GM23338 (cell line): Measurements from ENCODE around the gene SYCP3. TPM values are rescaled to one million over a fixed set of nuclear protein-coding genes. Genes with fewer than 3 reads are reported as not detected.

Experiments
- ATAC-seq: fragments of 200-7000 bp; cut with Tn5 transposase; 3 replicates; pipeline ENCODE4 v1.9.1; 2020
- DNase-seq: peaks from one replicate; pipeline ENCODE4 v3.0.0-alpha.2; 2015; ENCODE audit warnings: low spot score
- H2AFZ ChIP-seq: fragments of 200-600 bp; sonication (generic); 2 replicates; pipeline ENCODE4 v1.8.0; 2016; ENCODE audit warnings: antibody characterized with exemption, mild to moderate bottlenecking, moderate library complexity
- H3F3A ChIP-seq: fragments of 200-600 bp; sonication (generic); replicated peaks from 2 replicates; pipeline ENCODE4 v1.8.0; 2017; ENCODE audit warnings: antibody characterized with exemption, mixed run types, low read depth
- H3K27ac ChIP-seq: fragments of 200-600 bp; sonication (generic); 2 replicates; pipeline ENCODE4 v1.6.1; 2016; ENCODE audit warnings: low read depth
- H3K27me3 ChIP-seq: fragments of 200-600 bp; sonication (generic); 2 replicates; pipeline ENCODE4 v1.8.0; 2016; ENCODE audit warnings: mild to moderate bottlenecking, mixed run types, moderate library complexity; ENCODE audit not compliant: insufficient read depth
- H3K36me3 ChIP-seq: fragments of 200-600 bp; sonication (generic); 2 replicates; pipeline ENCODE4 v1.8.0; 2016; ENCODE audit warnings: mild to moderate bottlenecking; ENCODE audit not compliant: insufficient read depth
- H3K4me1 ChIP-seq: fragments of 200-600 bp; sonication (generic); 2 replicates; pipeline ENCODE4 v1.8.0; 2016; ENCODE audit warnings: mild to moderate bottlenecking, moderate library complexity; ENCODE audit not compliant: insufficient read depth
- H3K4me2 ChIP-seq: fragments of 200-600 bp; sonication (generic); 2 replicates; pipeline ENCODE4 v1.7.1; 2017; ENCODE audit warnings: mixed run types
- H3K4me3 ChIP-seq: fragments of 200-600 bp; sonication (generic); 2 replicates; pipeline ENCODE4 v1.6.1; 2016; ENCODE audit warnings: mixed run types
- H3K79me2 ChIP-seq: fragments of 200-600 bp; sonication (generic); replicated peaks from 2 replicates; pipeline ENCODE4 v1.8.0; 2017; ENCODE audit warnings: mild to moderate bottlenecking; ENCODE audit not compliant: insufficient read depth
- H3K9me2 ChIP-seq: fragments of 200-600 bp; sonication (generic); 2 replicates; pipeline ENCODE4 v1.8.0; 2017; ENCODE audit not compliant: insufficient read depth
- H4K20me1 ChIP-seq: fragments of 200-600 bp; sonication (generic); replicated peaks from 2 replicates; pipeline ENCODE4 v1.8.0; 2017; ENCODE audit warnings: mild to moderate bottlenecking; ENCODE audit not compliant: insufficient read depth
- H3K27ac Mint-ChIP-seq: 2 replicates; pipeline ENCODE4 v1.8.0; 2020; ENCODE audit warnings: inconsistent platforms, mild to moderate bottlenecking, moderate library complexity, mixed read lengths
- H3K27me3 Mint-ChIP-seq: 3 replicates; pipeline ENCODE4 v1.8.0; 2022; ENCODE audit warnings: low read depth, mild to moderate bottlenecking, moderate library complexity, mixed read lengths, inconsistent platforms; ENCODE audit not compliant: insufficient read depth, poor library complexity
- H3K36me3 Mint-ChIP-seq: 3 replicates; pipeline ENCODE4 v1.8.0; 2021; ENCODE audit warnings: low read depth, mild to moderate bottlenecking, inconsistent platforms, moderate library complexity, mixed read lengths
- H3K4me1 Mint-ChIP-seq: 3 replicates; pipeline ENCODE4 v1.8.0; 2020; ENCODE audit warnings: mild to moderate bottlenecking, inconsistent platforms, mixed read lengths
- H3K4me3 Mint-ChIP-seq: 3 replicates; pipeline ENCODE4 v1.8.0; 2021; ENCODE audit warnings: moderate library complexity, mild to moderate bottlenecking, inconsistent platforms, mixed read lengths
- H3K9me3 Mint-ChIP-seq: 3 replicates; pipeline ENCODE4 v1.8.0; 2020; ENCODE audit warnings: moderate library complexity, mild to moderate bottlenecking, inconsistent platforms, mixed read lengths
- CREB1 ChIP-seq: fragments of 250-450 bp; sonication (Bioruptor Pico); IDR thresholded peaks from 2 replicates; pipeline ENCODE4 v1.5.0; 2020; ENCODE audit warnings: low read depth, mild to moderate bottlenecking, moderate library complexity
- EZH2 ChIP-seq: fragments of 200-600 bp; sonication (generic); IDR thresholded peaks from one replicate; pipeline ENCODE4 v1.8.0; 2017; ENCODE audit warnings: antibody characterized with exemption, mild to moderate bottlenecking, low read depth; ENCODE audit not compliant: unreplicated experiment
- EZH2phosphoT487 ChIP-seq: fragments of 200-600 bp; sonication (generic); IDR thresholded peaks from one replicate; pipeline ENCODE4 v1.8.1; 2018; ENCODE audit warnings: antibody characterized with exemption; ENCODE audit not compliant: unreplicated experiment
- JUNB ChIP-seq: IDR thresholded peaks from one replicate; pipeline ENCODE4 v1.6.1; 2016; ENCODE audit warnings: antibody characterized with exemption; ENCODE audit not compliant: unreplicated experiment
- NANOG ChIP-seq: IDR thresholded peaks from 2 replicates; pipeline ENCODE4 v1.6.1; 2016; ENCODE audit warnings: antibody characterized with exemption, borderline replicate concordance
- POLR2AphosphoS5 ChIP-seq: IDR thresholded peaks from 2 replicates; pipeline ENCODE4 v1.6.1; 2016; ENCODE audit warnings: antibody characterized with exemption, low read depth
- STAT1 ChIP-seq: IDR thresholded peaks from one replicate; pipeline ENCODE4 v1.6.1; 2016; ENCODE audit warnings: antibody characterized with exemption; ENCODE audit not compliant: unreplicated experiment
- ZNF114 ChIP-seq: fragments of 250-450 bp; sonication (Bioruptor Pico); IDR thresholded peaks from 2 replicates; pipeline ENCODE4 v1.5.0; 2020; ENCODE audit warnings: mild to moderate bottlenecking, moderate library complexity
- ZNF331 ChIP-seq: fragments of 250-450 bp; sonication (Bioruptor Pico); IDR thresholded peaks from 2 replicates; pipeline ENCODE4 v1.5.0; 2020; ENCODE audit warnings: low read depth, mild to moderate bottlenecking, moderate library complexity
- polyA plus RNA-seq: library from polyadenylated mRNA; unstranded; fragments of >200 nt; fragmentation: Nextera tagmentation; extraction: Ambion mirVana; gene quantifications from 2 replicates; pipeline ENCODE4 v1.2.1, GENCODE V29; 2016
- total RNA-seq: library from RNA; depleted of rRNA; stranded (reverse); fragments of >200 nt; shearing (Covaris generic); gene quantifications from 2 replicates; pipeline ENCODE4 v1.2.3, GENCODE V29; 2014
- TF ChIP-seq, protein P1 (sequence below): fragments of 250-450 bp; sonication (Bioruptor Pico); IDR thresholded peaks from 2 replicates; pipeline ENCODE4 v1.5.0; 2020; ENCODE audit warnings: mild to moderate bottlenecking, moderate library complexity
- TF ChIP-seq, protein P2 (sequence below): IDR thresholded peaks from one replicate; pipeline ENCODE4 v1.6.1; 2018; ENCODE audit warnings: antibody characterized with exemption; ENCODE audit not compliant: unreplicated experiment
- TF ChIP-seq, protein P3 (sequence below), 2 experiments: fragments of 200-600 bp in 1 of 2; sonication (generic) in 1 of 2; conservative IDR thresholded peaks; 2 replicates each; pipeline versions ENCODE4 v1.5.1 to v1.6.1; 2016 to 2017; ENCODE audit warnings: antibody characterized with exemption in 2 of 2, low read depth in 2 of 2, mild to moderate bottlenecking in 2 of 2, moderate library complexity in 1 of 2
- TF ChIP-seq, protein P4 (sequence below): IDR thresholded peaks from 2 replicates; pipeline ENCODE4 v1.6.1; 2016; ENCODE audit warnings: antibody characterized with exemption

Gene SYCP3
- total and polyA plus RNA-seq, 2 experiments from 2014 or later, result 0.07 to 1.5 TPM

DNA sequence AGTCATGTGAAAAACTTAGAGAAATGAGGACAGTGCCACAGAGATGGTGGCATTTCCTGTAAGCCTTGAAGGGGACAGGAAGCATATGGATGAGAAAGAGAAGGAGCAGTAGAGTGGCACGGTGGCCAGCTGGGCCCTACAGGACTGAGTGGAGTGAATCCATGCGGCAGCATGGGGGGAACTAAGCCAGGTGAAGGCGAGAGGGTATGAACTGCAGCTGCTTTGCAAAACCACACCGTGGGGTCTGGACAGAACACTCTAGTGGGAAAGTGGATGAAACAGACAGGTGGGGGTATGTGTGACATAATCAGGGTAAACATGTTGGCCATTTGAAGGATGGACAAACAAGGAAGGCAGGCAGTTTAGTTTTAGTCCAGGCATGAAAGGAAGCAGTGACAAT is 10.4 kb upstream of the SYCP3 start (continued):
- TF ChIP-seq, protein P1, sequence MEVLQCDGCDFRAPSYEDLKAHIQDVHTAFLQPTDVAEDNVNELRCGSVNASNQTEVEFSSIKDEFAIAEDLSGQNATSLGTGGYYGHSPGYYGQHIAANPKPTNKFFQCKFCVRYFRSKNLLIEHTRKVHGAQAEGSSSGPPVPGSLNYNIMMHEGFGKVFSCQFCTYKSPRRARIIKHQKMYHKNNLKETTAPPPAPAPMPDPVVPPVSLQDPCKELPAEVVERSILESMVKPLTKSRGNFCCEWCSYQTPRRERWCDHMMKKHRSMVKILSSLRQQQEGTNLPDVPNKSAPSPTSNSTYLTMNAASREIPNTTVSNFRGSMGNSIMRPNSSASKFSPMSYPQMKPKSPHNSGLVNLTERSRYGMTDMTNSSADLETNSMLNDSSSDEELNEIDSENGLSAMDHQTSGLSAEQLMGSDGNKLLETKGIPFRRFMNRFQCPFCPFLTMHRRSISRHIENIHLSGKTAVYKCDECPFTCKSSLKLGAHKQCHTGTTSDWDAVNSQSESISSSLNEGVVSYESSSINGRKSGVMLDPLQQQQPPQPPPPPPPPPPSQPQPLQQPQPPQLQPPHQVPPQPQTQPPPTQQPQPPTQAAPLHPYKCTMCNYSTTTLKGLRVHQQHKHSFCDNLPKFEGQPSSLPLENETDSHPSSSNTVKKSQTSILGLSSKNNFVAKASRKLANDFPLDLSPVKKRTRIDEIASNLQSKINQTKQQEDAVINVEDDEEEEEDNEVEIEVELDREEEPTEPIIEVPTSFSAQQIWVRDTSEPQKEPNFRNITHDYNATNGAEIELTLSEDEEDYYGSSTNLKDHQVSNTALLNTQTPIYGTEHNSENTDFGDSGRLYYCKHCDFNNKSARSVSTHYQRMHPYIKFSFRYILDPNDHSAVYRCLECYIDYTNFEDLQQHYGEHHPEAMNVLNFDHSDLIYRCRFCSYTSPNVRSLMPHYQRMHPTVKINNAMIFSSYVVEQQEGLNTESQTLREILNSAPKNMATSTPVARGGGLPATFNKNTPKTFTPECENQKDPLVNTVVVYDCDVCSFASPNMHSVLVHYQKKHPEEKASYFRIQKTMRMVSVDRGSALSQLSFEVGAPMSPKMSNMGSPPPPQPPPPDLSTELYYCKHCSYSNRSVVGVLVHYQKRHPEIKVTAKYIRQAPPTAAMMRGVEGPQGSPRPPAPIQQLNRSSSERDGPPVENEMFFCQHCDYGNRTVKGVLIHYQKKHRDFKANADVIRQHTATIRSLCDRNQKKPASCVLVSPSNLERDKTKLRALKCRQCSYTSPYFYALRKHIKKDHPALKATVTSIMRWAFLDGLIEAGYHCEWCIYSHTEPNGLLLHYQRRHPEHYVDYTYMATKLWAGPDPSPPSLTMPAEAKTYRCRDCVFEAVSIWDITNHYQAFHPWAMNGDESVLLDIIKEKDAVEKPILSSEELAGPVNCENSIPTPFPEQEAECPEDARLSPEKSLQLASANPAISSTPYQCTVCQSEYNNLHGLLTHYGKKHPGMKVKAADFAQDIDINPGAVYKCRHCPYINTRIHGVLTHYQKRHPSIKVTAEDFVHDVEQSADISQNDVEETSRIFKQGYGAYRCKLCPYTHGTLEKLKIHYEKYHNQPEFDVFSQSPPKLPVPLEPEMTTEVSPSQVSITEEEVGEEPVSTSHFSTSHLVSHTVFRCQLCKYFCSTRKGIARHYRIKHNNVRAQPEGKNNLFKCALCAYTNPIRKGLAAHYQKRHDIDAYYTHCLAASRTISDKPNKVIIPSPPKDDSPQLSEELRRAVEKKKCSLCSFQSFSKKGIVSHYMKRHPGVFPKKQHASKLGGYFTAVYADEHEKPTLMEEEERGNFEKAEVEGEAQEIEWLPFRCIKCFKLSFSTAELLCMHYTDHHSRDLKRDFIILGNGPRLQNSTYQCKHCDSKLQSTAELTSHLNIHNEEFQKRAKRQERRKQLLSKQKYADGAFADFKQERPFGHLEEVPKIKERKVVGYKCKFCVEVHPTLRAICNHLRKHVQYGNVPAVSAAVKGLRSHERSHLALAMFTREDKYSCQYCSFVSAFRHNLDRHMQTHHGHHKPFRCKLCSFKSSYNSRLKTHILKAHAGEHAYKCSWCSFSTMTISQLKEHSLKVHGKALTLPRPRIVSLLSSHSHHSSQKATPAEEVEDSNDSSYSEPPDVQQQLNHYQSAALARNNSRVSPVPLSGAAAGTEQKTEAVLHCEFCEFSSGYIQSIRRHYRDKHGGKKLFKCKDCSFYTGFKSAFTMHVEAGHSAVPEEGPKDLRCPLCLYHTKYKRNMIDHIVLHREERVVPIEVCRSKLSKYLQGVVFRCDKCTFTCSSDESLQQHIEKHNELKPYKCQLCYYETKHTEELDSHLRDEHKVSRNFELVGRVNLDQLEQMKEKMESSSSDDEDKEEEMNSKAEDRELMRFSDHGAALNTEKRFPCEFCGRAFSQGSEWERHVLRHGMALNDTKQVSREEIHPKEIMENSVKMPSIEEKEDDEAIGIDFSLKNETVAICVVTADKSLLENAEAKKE (CRISPR knock-in tag), result no peak
- TF ChIP-seq NANOG (no peak), STAT1 (no peak)

DNA sequence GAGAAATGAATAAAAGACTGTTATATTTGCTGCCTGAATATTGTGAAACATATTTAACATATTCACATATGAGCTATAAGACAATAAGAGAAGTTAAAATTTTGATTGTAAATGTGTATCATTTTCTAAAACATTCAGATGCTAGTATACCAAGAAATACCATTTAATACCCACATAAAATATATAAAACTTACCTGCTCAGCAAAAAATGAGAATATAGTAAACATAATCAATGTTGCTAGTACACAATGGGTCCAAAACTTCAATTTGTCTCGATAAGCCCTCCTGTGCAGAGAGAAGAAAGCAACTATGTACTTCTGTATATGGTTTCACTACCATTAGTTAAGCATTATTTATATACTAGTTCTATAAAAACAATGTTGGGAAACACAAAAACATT is 9.6 kb upstream of the SYCP3 start:
- Histone ChIP-seq H3K79me2 (no peaks in the 10 kb centered on the region), H3K4me1 (peaks cover 8% of the 10 kb centered on the region), H3K27me3 (no peaks in the 10 kb centered on the region), H3K4me3 (no peak overlapping the region), H3F3A (no peaks in the 10 kb centered on the region), H4K20me1 (no peaks in the 10 kb centered on the region; the same call in 1 of the 2 replicates), H3K36me3 (peaks cover 6% of the 10 kb centered on the region; the same call in 1 of the 2 replicates), H2AFZ (no peak overlapping the region), H3K27ac (no peak overlapping the region), H3K4me2 (no peak overlapping the region), H3K9me2 (no peaks in the 10 kb centered on the region)
- H3K9me3 Mint-ChIP-seq, result no peaks in the 10 kb centered on the region
- no peak for ATAC-seq
- DNase-seq, result no peak
- peaks cover 18% of the 10 kb centered on the region for H3K4me1 Mint-ChIP-seq
- H3K27ac Mint-ChIP-seq, result no peak overlapping the region
- H3K36me3 Mint-ChIP-seq, result peaks cover 4% of the 10 kb centered on the region; the same call in 1 of the 3 replicates
- H3K4me3 Mint-ChIP-seq, result no peak overlapping the region
- H3K27me3 Mint-ChIP-seq, result peaks cover 2% of the 10 kb centered on the region
- TF ChIP-seq EZH2phosphoT487, result no peak
- TF ChIP-seq, protein P2, sequence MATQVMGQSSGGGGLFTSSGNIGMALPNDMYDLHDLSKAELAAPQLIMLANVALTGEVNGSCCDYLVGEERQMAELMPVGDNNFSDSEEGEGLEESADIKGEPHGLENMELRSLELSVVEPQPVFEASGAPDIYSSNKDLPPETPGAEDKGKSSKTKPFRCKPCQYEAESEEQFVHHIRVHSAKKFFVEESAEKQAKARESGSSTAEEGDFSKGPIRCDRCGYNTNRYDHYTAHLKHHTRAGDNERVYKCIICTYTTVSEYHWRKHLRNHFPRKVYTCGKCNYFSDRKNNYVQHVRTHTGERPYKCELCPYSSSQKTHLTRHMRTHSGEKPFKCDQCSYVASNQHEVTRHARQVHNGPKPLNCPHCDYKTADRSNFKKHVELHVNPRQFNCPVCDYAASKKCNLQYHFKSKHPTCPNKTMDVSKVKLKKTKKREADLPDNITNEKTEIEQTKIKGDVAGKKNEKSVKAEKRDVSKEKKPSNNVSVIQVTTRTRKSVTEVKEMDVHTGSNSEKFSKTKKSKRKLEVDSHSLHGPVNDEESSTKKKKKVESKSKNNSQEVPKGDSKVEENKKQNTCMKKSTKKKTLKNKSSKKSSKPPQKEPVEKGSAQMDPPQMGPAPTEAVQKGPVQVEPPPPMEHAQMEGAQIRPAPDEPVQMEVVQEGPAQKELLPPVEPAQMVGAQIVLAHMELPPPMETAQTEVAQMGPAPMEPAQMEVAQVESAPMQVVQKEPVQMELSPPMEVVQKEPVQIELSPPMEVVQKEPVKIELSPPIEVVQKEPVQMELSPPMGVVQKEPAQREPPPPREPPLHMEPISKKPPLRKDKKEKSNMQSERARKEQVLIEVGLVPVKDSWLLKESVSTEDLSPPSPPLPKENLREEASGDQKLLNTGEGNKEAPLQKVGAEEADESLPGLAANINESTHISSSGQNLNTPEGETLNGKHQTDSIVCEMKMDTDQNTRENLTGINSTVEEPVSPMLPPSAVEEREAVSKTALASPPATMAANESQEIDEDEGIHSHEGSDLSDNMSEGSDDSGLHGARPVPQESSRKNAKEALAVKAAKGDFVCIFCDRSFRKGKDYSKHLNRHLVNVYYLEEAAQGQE, result no peak
- TF ChIP-seq ZNF331 (CRISPR knock-in tag), result no peak
- TF ChIP-seq POLR2AphosphoS5, result no peak
- no peak for TF ChIP-seq EZH2
- TF ChIP-seq, protein P3, sequence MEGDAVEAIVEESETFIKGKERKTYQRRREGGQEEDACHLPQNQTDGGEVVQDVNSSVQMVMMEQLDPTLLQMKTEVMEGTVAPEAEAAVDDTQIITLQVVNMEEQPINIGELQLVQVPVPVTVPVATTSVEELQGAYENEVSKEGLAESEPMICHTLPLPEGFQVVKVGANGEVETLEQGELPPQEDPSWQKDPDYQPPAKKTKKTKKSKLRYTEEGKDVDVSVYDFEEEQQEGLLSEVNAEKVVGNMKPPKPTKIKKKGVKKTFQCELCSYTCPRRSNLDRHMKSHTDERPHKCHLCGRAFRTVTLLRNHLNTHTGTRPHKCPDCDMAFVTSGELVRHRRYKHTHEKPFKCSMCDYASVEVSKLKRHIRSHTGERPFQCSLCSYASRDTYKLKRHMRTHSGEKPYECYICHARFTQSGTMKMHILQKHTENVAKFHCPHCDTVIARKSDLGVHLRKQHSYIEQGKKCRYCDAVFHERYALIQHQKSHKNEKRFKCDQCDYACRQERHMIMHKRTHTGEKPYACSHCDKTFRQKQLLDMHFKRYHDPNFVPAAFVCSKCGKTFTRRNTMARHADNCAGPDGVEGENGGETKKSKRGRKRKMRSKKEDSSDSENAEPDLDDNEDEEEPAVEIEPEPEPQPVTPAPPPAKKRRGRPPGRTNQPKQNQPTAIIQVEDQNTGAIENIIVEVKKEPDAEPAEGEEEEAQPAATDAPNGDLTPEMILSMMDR (conservative IDR thresholded peaks at IDR 0.05; ENCODE audit: low read depth in 2 of 2), result no peak
- TF ChIP-seq, protein P4, sequence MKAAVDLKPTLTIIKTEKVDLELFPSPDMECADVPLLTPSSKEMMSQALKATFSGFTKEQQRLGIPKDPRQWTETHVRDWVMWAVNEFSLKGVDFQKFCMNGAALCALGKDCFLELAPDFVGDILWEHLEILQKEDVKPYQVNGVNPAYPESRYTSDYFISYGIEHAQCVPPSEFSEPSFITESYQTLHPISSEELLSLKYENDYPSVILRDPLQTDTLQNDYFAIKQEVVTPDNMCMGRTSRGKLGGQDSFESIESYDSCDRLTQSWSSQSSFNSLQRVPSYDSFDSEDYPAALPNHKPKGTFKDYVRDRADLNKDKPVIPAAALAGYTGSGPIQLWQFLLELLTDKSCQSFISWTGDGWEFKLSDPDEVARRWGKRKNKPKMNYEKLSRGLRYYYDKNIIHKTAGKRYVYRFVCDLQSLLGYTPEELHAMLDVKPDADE, result no peak
- TF ChIP-seq NANOG, result no peak
- TF ChIP-seq JUNB, result no peak
- no peak for TF ChIP-seq STAT1
- no peak for TF ChIP-seq ZNF114
- no peak for TF ChIP-seq CREB1 (CRISPR knock-in tag)
